Measurements from ENCODE around the gene APOA1.

- TF ChIP-seq, protein P1, sequence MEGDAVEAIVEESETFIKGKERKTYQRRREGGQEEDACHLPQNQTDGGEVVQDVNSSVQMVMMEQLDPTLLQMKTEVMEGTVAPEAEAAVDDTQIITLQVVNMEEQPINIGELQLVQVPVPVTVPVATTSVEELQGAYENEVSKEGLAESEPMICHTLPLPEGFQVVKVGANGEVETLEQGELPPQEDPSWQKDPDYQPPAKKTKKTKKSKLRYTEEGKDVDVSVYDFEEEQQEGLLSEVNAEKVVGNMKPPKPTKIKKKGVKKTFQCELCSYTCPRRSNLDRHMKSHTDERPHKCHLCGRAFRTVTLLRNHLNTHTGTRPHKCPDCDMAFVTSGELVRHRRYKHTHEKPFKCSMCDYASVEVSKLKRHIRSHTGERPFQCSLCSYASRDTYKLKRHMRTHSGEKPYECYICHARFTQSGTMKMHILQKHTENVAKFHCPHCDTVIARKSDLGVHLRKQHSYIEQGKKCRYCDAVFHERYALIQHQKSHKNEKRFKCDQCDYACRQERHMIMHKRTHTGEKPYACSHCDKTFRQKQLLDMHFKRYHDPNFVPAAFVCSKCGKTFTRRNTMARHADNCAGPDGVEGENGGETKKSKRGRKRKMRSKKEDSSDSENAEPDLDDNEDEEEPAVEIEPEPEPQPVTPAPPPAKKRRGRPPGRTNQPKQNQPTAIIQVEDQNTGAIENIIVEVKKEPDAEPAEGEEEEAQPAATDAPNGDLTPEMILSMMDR (conservative IDR thresholded peaks at IDR 0.05) = no peak
- no peak for TF ChIP-seq EZH2 (IDR thresholded peaks at IDR 0.05; ENCODE audit: low read depth)
Measured at GRCh38 chr11:116788534-116788933, 48.9 kb downstream of the APOA1 start.

Data from PC-9 (cell line).